GM18526 (cell line): Measurements from ENCODE around the gene CHMP4B.

Experiments used
- POLR2A ChIP-seq: IDR thresholded peaks from 3 replicates; pipeline ENCODE4 v1.6.1; 2011; ENCODE audit not compliant: insufficient read length; ENCODE audit errors: extremely low read depth

Gene CHMP4B

GRCh38 chr20:33880396-33880795 lies 69.2 kb downstream of the CHMP4B start:
- TF ChIP-seq POLR2A: no peak

- TF ChIP-seq POLR2A: no peak
Measured at GRCh38 chr20:33881989-33882388, 70.8 kb downstream of the CHMP4B start.

DNA sequence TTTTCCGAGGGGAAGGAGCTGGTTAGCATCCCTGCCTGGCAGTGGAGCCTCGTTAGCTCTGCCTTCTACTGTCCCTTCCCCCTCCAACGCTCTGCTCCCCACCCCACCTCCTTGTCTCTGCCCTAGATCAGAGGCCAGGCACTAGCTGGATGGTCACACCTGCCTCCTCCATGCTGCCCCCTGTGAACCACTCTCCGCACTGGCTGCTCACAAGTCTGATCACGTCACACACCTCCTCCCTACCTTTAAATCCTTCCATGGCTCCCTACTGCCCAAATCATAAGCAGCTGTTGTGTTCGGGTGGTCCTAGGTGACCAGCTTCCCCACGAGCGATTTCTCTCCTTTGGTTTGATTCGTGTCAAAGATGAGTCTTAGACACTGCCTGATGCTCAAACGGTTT lies 71.3 kb downstream of the CHMP4B start:
- no peak for TF ChIP-seq POLR2A

GRCh38 chr20:33883164-33883563 lies 72.0 kb downstream of the CHMP4B start:
- no peak for TF ChIP-seq POLR2A

DNA sequence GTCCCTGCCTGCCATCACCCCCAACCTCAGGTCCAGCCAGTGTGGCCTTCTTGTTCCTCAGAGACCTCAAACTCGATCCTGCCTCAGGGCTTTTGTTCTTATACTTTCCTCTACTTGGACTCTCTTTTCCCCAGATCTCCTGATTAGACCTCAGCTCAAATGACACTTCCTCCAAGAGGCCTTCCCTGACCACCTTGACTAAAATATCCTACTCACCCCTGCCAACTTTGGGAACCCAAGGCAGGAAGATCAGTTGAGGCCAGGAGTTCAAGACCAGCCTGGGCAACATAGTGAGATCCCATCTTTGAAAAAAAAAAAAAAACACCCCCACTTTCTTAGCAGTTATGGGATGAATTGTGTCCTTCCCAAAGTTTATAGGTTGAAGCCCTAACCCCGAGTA lies 73.5 kb downstream of the CHMP4B start:
- no peak for TF ChIP-seq POLR2A

GRCh38 chr20:33889312-33889711 lies 78.2 kb downstream of the CHMP4B start:
- no peak for TF ChIP-seq POLR2A

- TF ChIP-seq POLR2A: no peak
Measured at GRCh38 chr20:33890557-33890956, 79.4 kb downstream of the CHMP4B start.

GRCh38 chr20:33893314-33893713 lies 82.2 kb downstream of the CHMP4B start:
- TF ChIP-seq POLR2A: no peak

DNA sequence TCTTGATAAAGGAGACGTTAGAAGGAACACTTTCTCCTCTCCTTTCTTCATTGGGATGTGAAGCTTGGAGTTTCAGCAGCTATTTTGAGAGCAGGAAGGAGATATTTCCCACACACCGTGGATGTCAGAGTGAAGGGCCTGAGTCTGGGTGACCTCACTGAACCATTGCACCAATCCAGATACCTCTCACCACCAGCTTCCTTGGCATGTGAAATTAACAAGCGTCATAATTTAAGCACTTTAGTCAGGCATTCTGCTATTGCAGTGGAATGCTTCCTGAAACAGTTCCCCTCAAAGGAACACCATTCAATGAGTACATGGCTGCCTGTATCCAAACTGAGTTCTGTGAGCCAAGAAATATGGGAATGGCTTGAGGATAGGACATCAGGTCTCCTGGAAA lies 83.7 kb downstream of the CHMP4B start:
- TF ChIP-seq POLR2A: no peak

DNA sequence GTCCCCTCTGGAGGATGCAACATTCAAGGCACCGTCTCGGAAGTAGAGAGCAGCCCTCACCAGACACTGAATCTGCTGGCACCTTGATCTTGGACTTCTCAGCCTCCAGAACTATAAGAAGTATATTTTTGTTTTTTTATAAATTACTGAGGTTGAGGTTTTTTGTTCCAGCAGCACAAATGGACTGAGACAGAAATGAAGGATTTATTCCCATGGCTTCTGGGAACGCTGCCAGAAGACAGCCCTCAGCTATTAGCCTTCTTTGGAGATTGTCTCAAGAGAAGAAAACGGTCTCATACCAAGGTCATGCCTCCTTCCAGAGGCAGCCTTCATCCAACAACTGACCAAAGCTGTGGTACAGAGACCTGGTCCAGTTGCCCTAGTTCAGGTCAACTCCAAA lies 85.4 kb downstream of the CHMP4B start:
- TF ChIP-seq POLR2A: no peak

- no peak for TF ChIP-seq POLR2A
Measured at GRCh38 chr20:33897313-33897912, 86.3 kb downstream of the CHMP4B start.

GRCh38 chr20:33899106-33899505 lies 88.0 kb downstream of the CHMP4B start:
- no peak for TF ChIP-seq POLR2A

DNA sequence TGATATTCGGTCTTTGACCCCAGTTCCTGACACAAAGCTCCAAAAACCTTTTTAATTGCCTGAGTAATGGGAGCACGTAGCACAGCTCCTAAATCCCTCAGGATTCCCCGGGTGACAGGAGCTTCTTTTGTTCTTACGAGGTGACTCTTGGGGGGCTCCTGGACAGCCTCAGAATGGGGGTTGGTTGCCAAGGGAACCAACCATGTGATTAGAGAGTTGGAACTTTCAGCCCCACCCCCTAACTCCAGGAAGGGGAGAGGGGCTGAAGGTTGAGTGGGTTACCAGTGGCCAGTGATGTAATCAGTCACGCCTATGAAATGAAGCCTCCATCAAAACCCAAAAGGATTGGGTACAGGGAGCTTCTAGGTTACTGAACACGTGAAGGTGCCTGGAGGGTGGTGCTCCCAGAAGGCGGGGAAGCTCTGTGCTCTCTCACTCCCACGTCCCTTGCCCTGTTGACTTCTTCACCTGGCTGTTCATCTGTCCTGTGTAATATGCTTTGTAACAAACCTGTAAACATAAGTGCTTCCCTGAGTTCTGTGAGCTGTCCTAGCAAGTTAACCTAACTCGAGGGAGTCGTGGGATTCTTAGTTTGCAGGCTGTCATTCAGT lies 89.5 kb downstream of the CHMP4B start:
- TF ChIP-seq POLR2A: no peak

DNA sequence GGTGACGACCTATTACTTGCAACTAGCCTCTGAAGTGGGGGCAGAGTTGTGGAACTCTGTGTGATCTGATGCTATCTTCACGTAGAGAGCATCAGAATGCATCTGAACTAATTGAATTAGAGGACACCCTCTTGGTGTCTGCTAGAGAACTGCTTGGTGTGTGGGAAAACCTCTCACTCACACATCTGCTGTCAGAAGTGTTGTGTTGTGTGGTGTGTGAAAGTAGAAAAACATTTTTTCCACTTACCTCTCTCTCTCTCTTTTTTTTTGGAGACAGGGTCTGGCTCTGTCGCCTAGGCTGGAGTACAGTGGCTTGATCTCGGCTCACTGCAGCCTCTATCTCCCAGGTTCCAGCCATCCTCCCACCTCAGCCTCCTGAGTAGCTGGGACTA lies 90.0 kb downstream of the CHMP4B start:
- TF ChIP-seq POLR2A: no peak

- TF ChIP-seq POLR2A: no peak
Measured at GRCh38 chr20:33902011-33902410, 90.9 kb downstream of the CHMP4B start.
